HG03139 (cell line): ENCODE results near the gene TM4SF18.
"Not testable (repeated sequence)": the region's sequence is repeated elsewhere in the genome, so short reads cannot be mapped to it uniquely, and the experiment has no call there.

Experiments used
- ATAC-seq: cut with Tn5 transposase; IDR thresholded peaks from one replicate; pipeline ENCODE4 v1.9.1; 2021; ENCODE audit not compliant: unreplicated experiment

Gene TM4SF18

GRCh38 chr3:149333176-149333859 is at the start of gene TM4SF18:
Gene TM4SF18 (minus strand): TSS chr3:149333636. CDS start chr3:149333382, 254 bp downstream.
- no peak for ATAC-seq

GRCh38 chr3:149382518-149382917 is 49.1 kb upstream of the TM4SF18 start:
- no peak for ATAC-seq

GRCh38 chr3:149382101-149382467 is 48.6 kb upstream of the TM4SF18 start:
- no peak for ATAC-seq

GRCh38 chr3:149381173-149382100 is 48.0 kb upstream of the TM4SF18 start:
- ATAC-seq: no peak

- ATAC-seq: not testable (repeated sequence)
Measured at GRCh38 chr3:149380220-149380619, 46.8 kb upstream of the TM4SF18 start.

- no peak for ATAC-seq
Measured at GRCh38 chr3:149378478-149379309, 45.3 kb upstream of the TM4SF18 start.

- no peak for ATAC-seq
Measured at GRCh38 chr3:149377408-149378364, 44.2 kb upstream of the TM4SF18 start, which contains the start of gene TM4SF1. Gene TM4SF1 (minus strand): TSS chr3:149377649. CDS start chr3:149377547, 102 bp downstream.

GRCh38 chr3:149376718-149377407 is 43.4 kb upstream of the TM4SF18 start:
- ATAC-seq: no peak

GRCh38 chr3:149375501-149376196 is 42.2 kb upstream of the TM4SF18 start:
- no peak for ATAC-seq

- no peak for ATAC-seq
Measured at GRCh38 chr3:149374793-149375500, 41.5 kb upstream of the TM4SF18 start.

GRCh38 chr3:149374391-149374790 is 41.0 kb upstream of the TM4SF18 start:
- no peak for ATAC-seq

GRCh38 chr3:149373235-149374125 is 40.0 kb upstream of the TM4SF18 start:
- no peak for ATAC-seq

- ATAC-seq: no peak
Measured at GRCh38 chr3:149371723-149372114, 38.3 kb upstream of the TM4SF18 start.

- ATAC-seq: no peak
Measured at GRCh38 chr3:149371001-149371722, 37.7 kb upstream of the TM4SF18 start.

- ATAC-seq: no peak
Measured at GRCh38 chr3:149369991-149370866, 36.8 kb upstream of the TM4SF18 start.
